ENCODE data around the gene KRT13.

DNA sequence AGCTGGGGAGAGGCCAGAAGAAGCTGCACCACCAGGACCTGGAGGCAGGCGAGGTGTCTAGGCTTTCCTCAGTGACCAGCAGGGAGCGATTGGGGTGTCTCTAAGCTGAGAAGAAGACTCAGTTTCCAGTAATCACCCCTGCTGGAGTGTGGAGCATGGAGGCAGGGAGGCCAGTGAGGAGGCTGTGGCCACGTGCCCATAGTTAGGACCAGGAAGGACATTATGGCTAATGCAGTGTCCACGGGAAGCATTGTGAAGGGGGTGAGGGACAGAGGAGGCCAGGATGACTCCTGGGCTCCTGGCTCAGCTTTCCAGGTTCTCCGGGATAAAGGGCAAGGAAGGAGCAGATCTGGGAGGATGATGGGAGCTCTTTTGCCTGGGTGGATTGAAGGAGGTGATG is 5.7 kb downstream of the KRT13 start:
- TF ChIP-seq POLR2A (IDR thresholded peaks at IDR 0.05; ENCODE audit: low read depth, low read length) (no peak), POLR2AphosphoS5 (IDR thresholded peaks at IDR 0.05; ENCODE audit: insufficient read depth, low read depth, low read length) (no peak), JUN (IDR thresholded peaks at IDR 0.05; ENCODE audit: borderline replicate concordance, insufficient read depth, insufficient read length, low read depth) (no peak)
- TF ChIP-seq, protein P1, sequence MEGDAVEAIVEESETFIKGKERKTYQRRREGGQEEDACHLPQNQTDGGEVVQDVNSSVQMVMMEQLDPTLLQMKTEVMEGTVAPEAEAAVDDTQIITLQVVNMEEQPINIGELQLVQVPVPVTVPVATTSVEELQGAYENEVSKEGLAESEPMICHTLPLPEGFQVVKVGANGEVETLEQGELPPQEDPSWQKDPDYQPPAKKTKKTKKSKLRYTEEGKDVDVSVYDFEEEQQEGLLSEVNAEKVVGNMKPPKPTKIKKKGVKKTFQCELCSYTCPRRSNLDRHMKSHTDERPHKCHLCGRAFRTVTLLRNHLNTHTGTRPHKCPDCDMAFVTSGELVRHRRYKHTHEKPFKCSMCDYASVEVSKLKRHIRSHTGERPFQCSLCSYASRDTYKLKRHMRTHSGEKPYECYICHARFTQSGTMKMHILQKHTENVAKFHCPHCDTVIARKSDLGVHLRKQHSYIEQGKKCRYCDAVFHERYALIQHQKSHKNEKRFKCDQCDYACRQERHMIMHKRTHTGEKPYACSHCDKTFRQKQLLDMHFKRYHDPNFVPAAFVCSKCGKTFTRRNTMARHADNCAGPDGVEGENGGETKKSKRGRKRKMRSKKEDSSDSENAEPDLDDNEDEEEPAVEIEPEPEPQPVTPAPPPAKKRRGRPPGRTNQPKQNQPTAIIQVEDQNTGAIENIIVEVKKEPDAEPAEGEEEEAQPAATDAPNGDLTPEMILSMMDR (IDR thresholded peaks at IDR 0.05; ENCODE audit: extremely low read depth in 1 of 2, insufficient read depth in 1 of 2, low read depth in 1 of 2, low read length in 2 of 2), result no peak
